IMR-90 (cell line): Measurements from ENCODE around the gene TNNI2.

ENCODE experiments used
- POLR2A ChIP-seq: IDR thresholded peaks from 2 replicates; pipeline ENCODE4 v1.6.1; 2012; ENCODE audit warnings: mild to moderate bottlenecking, low read depth, low read length
- RAD21 ChIP-seq: IDR thresholded peaks from 2 replicates; pipeline ENCODE4 v1.6.1; 2012; ENCODE audit warnings: low read length, improper control_type of control experiment

DNA sequence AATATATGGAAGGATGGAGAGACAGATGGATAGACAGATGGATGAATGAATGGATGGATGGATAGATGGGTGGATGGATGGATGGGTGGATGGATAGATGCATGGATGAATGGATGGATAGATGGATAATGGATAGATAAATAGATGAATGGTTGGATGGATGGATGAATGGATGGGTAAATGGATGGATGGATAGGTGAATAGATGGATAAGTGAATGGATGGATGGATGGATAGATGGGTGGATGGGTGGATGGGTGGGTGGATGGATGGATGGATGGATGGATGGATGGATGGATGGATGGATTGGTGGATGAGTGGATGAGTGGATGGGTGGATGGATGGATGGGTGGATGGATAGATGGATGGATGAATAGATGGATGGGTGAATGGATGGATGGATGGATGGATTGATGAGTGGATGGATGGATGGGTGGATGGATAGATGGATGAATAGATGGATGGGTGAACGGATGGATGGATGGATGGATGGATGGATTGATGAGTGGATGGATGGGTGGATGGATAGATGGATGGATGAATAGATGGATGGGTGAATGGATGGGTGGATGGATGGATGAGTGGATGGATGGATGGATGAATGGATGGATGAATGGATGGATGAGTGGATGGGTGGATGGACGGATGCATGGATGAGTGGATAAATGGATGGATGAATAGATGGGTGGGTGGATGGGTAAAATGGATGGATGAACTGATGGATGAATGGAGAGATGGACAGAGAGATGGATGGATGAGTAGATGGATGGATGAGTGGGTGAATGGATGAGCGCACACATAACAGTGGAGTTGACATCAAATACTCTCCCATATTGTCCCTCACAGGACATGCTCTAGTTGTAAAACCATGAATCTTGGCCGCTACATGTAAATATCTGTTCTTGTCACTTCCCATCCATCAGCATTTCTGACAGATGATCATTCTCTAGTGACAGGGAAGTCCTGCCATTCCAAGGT, 22.9 kb downstream of the TNNI2 start:
- no peak for TF ChIP-seq POLR2A
- no peak for TF ChIP-seq RAD21
